H1 (cell line): ENCODE results near the gene ZDHHC11B. TPM values are rescaled to one million over a fixed set of nuclear protein-coding genes. Genes with fewer than 3 reads are reported as not detected.
"Not testable (repeated sequence)": the region's sequence is repeated elsewhere in the genome, so short reads cannot be mapped to it uniquely, and the experiment has no call there.

Experiments
- CTCF ChIA-PET: fragments of 300-600 bp; sonication (Branson Sonifier 250); formaldehyde crosslinking; loops from one replicate; lab custom pipeline; 2021; ENCODE audit not compliant: partially characterized antibody; lab: Charles Lee
- POLR2A ChIA-PET: fragments of 300-600 bp; sonication (Branson Sonifier 250); formaldehyde crosslinking; loops from one replicate; lab custom pipeline; 2021; ENCODE audit warnings: inconsistent platforms; ENCODE audit not compliant: partially characterized antibody; lab: Charles Lee
- DNase-seq, 2 experiments: peaks; one replicate each; pipeline versions ENCODE4 v3.0.0 to v3.0.0-alpha.2; 2010 to 2022; ENCODE audit warnings: low spot score in 2 of 2, low read depth in 1 of 2, mixed read lengths in 1 of 2
- FAIRE-seq: peaks from 2 replicates; lab custom pipeline; 2011; peaks lifted over from hg19 to GRCh38; lab: Jason Lieb, UNC
- H2AFZ ChIP-seq: 2 replicates; pipeline ENCODE4 v1.8.1; 2012; ENCODE audit warnings: low read length, inconsistent platforms
- H2AK5ac ChIP-seq: 2 replicates; pipeline ENCODE4 v1.6.1; 2013; ENCODE audit warnings: low read depth, low read length
- H2BK120ac ChIP-seq: replicated peaks from 2 replicates; pipeline ENCODE3; 2013; ENCODE audit warnings: low read depth, low read length, inconsistent platforms
- H2BK12ac ChIP-seq: 2 replicates; pipeline ENCODE4 v1.6.1; 2013; ENCODE audit warnings: low read depth, low read length
- H2BK15ac ChIP-seq: 2 replicates; pipeline ENCODE4 v1.6.1; 2013; ENCODE audit warnings: low read length
- H2BK20ac ChIP-seq: 2 replicates; pipeline ENCODE4 v1.6.1; 2013; ENCODE audit warnings: low read length
- H2BK5ac ChIP-seq: 2 replicates; pipeline ENCODE4 v1.6.1; 2013; ENCODE audit warnings: low read depth, low read length
- H3K14ac ChIP-seq: 2 replicates; pipeline ENCODE4 v1.6.1; 2013; ENCODE audit warnings: inconsistent platforms; ENCODE audit not compliant: insufficient read length
- H3K18ac ChIP-seq: 2 replicates; pipeline ENCODE4 v1.6.1; 2013; ENCODE audit warnings: low read length; ENCODE audit errors: extremely low read depth
- H3K23ac ChIP-seq: 2 replicates; pipeline ENCODE4 v1.6.1; 2013; ENCODE audit warnings: inconsistent platforms; ENCODE audit not compliant: insufficient read length
- H3K23me2 ChIP-seq: 2 replicates; pipeline ENCODE4 v1.6.1; 2013; ENCODE audit warnings: low read depth, low read length
- H3K27ac ChIP-seq: 2 replicates; pipeline ENCODE4 v1.6.1; 2011; ENCODE audit warnings: low read depth, low read length, inconsistent platforms
- H3K27me3 ChIP-seq, 4 experiments: replicated peaks in 1 of 4; 1 replicate in 1 of 4; 2 replicates in 3 of 4; pipeline versions ENCODE4 v1.6.1 to v1.8.1; 2011 to 2013; ENCODE audit warnings: low read length in 3 of 4, mild to moderate bottlenecking in 3 of 4, inconsistent platforms in 2 of 4, mixed read lengths in 2 of 4, moderate library complexity in 1 of 4; ENCODE audit not compliant: control insufficient read depth in 3 of 4, insufficient read depth in 3 of 4; ENCODE audit errors: extremely low read depth in 1 of 4
- H3K36me3 ChIP-seq, 4 experiments: 2 replicates each; pipeline versions ENCODE4 v1.6.1 to v1.8.1; 2011 to 2013; ENCODE audit warnings: mild to moderate bottlenecking in 4 of 4, low read length in 3 of 4, moderate library complexity in 2 of 4, control low read depth in 1 of 4, inconsistent platforms in 1 of 4; ENCODE audit not compliant: insufficient read depth in 4 of 4, control insufficient read depth in 2 of 4
- H3K4ac ChIP-seq: replicated peaks from 2 replicates; pipeline ENCODE3; 2013; ENCODE audit warnings: low read length, low read depth, mixed read lengths, inconsistent platforms; ENCODE audit not compliant: insufficient read length
- H3K4me1 ChIP-seq, 4 experiments: replicated peaks in 1 of 4; 1 replicate in 1 of 4; 2 replicates in 3 of 4; pipeline versions ENCODE4 v1.6.1 to v1.8.1; 2011 to 2013; ENCODE audit warnings: low read length in 3 of 4, inconsistent platforms in 2 of 4, mixed read lengths in 1 of 4; ENCODE audit not compliant: insufficient read depth in 4 of 4, control insufficient read depth in 3 of 4
- H3K4me2 ChIP-seq, 2 experiments: 2 replicates each; pipeline versions ENCODE4 v1.6.1 to v1.8.1; 2011 to 2013; ENCODE audit warnings: low read depth in 2 of 2, low read length in 2 of 2, control low read depth in 1 of 2, inconsistent platforms in 1 of 2, mild to moderate bottlenecking in 1 of 2; ENCODE audit not compliant: insufficient read depth in 1 of 2
- H3K4me3 ChIP-seq, 4 experiments: fragments of 200-600, 300-600 bp in 1 of 4; sonication (generic), shearing (Covaris generic), sonication (Bioruptor Twin) in 1 of 4; 2 replicates each; pipeline versions ENCODE4 v1.5.1 to v1.8.1; 2011 to 2016; ENCODE audit warnings: low read length in 4 of 4, low read depth in 3 of 4, control low read depth in 2 of 4, inconsistent platforms in 2 of 4, mild to moderate bottlenecking in 2 of 4, mixed read lengths in 1 of 4, moderate library complexity in 1 of 4; ENCODE audit not compliant: insufficient read depth in 2 of 4; ENCODE audit errors: extremely low read depth in 1 of 4
- H3K56ac ChIP-seq: replicated peaks from 2 replicates; pipeline ENCODE3; 2013; ENCODE audit warnings: low read depth, mild to moderate bottlenecking, mixed read lengths, low read length, inconsistent platforms; ENCODE audit not compliant: insufficient read length
- H3K79me1 ChIP-seq: 2 replicates; pipeline ENCODE4 v1.6.1; 2013; ENCODE audit warnings: low read depth, low read length, control low read depth
- H3K79me2 ChIP-seq, 2 experiments: 2 replicates each; pipeline versions ENCODE4 v1.6.1 to v1.8.1; 2012 to 2013; ENCODE audit warnings: low read length in 2 of 2, mild to moderate bottlenecking in 2 of 2, inconsistent platforms in 1 of 2; ENCODE audit not compliant: insufficient read depth in 2 of 2, control insufficient read depth in 1 of 2
- H3K9ac ChIP-seq, 4 experiments: replicated peaks in 1 of 4; 1 replicate in 1 of 4; 2 replicates in 3 of 4; pipeline versions ENCODE4 v1.6.1 to v1.8.1; 2011 to 2013; ENCODE audit warnings: low read depth in 3 of 4, low read length in 3 of 4, control low read depth in 2 of 4, mild to moderate bottlenecking in 2 of 4, moderate library complexity in 2 of 4, inconsistent platforms in 1 of 4; ENCODE audit errors: extremely low read depth in 1 of 4
- H3K9me3 ChIP-seq, 2 experiments: 2 replicates each; pipeline versions ENCODE4 v1.6.1 to v1.8.1; 2012 to 2013; ENCODE audit warnings: mild to moderate bottlenecking in 2 of 2, moderate library complexity in 2 of 2, control low read depth in 1 of 2, inconsistent platforms in 1 of 2, low read depth in 1 of 2, low read length in 1 of 2, mixed read lengths in 1 of 2; ENCODE audit not compliant: insufficient read depth in 2 of 2
- H4K20me1 ChIP-seq, 2 experiments: replicated peaks in 1 of 2; 2 replicates each; pipeline versions ENCODE3 to v1.8.1; 2011 to 2013; ENCODE audit warnings: inconsistent platforms in 2 of 2, low read length in 2 of 2, mild to moderate bottlenecking in 1 of 2; ENCODE audit not compliant: insufficient read depth in 2 of 2, control insufficient read depth in 1 of 2
- H4K5ac ChIP-seq: 2 replicates; pipeline ENCODE4 v1.6.1; 2013; ENCODE audit warnings: low read length, low read depth, mixed read lengths, inconsistent platforms; ENCODE audit not compliant: insufficient read length
- H4K8ac ChIP-seq: 2 replicates; pipeline ENCODE4 v1.8.0; 2013; ENCODE audit warnings: mild to moderate bottlenecking, moderate library complexity, low read length, inconsistent platforms; ENCODE audit not compliant: insufficient read depth; ENCODE audit errors: extremely low read depth
- H4K91ac ChIP-seq: replicated peaks from 2 replicates; pipeline ENCODE3; 2013; ENCODE audit warnings: low read length, mixed read lengths, inconsistent platforms; ENCODE audit not compliant: insufficient read length
- WGBS, 2 experiments: shearing (Covaris generic) in 1 of 2; methylation state at CpG; one replicate each; pipeline versions ENCODE4 v1.1.6 to v1.1.7; 2013 to 2015; ENCODE audit warnings: low lambda C conversion rate in 2 of 2, mixed read lengths in 2 of 2, inconsistent platforms in 1 of 2, low coverage in 1 of 2, missing lambda C conversion rate in 1 of 2; ENCODE audit not compliant: insufficient replicate concordance in 2 of 2, insufficient coverage in 1 of 2, insufficient read length in 1 of 2; ENCODE audit errors: extremely low coverage in 1 of 2, missing lambda C conversion rate in 1 of 2; 5-methylcytosine and 5-hydroxymethylcytosine counted together
- polyA plus RNA-seq, 7 experiments: library from polyadenylated mRNA; depleted of rRNA in 3 of 7; stranded (reverse) in 5 of 7; unstranded in 2 of 7; fragments of >200 nt in 5 of 7; fragments of 200-250 nt in 2 of 7; gene quantifications; 1 replicate in 5 of 7; 2 replicates in 1 of 7; 4 replicates in 1 of 7; pipeline versions ENCODE4 v1.2.1 to v1.2.3, GENCODE V29; 2011 to 2013; ENCODE audit warnings: missing spikeins in 2 of 7, mixed read lengths in 2 of 7
- total RNA-seq: library from RNA; stranded (reverse); fragmentation: NEBNext Ultra II Directional; extraction: Animal tissue kit (Norgen Biotek cat#: 25700); gene quantifications from 2 replicates; pipeline ENCODE4 v1.2.1, GENCODE V29; 2021

Gene ZDHHC11B
- total and polyA plus RNA-seq, 2 of the 8 experiments (the other 6 are each of a cell fraction or from before 2014, with no cell fraction given) = 0.29 to 2.5 TPM

DNA sequence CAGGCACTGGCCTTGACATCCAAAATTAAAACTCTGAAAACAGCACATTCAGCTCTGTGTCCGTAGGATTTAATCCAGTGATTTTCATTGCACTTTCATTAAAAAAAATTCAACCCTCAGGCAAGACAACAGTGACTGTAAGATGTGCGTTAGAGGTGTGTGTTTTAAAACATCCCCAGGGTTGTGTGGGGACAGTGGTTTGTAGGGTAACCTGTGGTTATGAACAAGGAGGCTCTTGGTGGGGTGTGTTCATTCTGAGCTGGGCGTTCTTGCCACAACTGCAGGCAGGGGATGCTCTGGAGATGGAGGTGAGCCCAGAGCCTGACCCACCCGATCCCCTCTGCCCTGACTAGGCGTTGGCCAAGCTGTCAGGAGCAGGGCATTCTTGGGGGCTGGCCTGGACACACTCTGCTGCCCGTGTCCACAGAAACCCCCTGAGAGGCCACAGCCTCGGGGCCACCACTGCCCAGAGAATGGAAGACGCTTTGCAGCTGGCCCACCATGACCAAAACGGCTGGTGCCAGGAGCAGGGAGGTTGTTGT is 37.2 kb downstream of the ZDHHC11B start:
- H3K18ac ChIP-seq, H3K27me3 ChIP-seq, H3K79me1 ChIP-seq, H3K4ac ChIP-seq, H2BK15ac ChIP-seq, H4K5ac ChIP-seq, H2BK20ac ChIP-seq, H3K23me2 ChIP-seq, POLR2A ChIA-PET, H4K91ac ChIP-seq, H3K56ac ChIP-seq, CTCF ChIA-PET, H3K79me2 ChIP-seq, H3K4me1 ChIP-seq, H2AFZ ChIP-seq, H2AK5ac ChIP-seq, DNase-seq, H3K4me3 ChIP-seq, H2BK120ac ChIP-seq, H3K36me3 ChIP-seq, H3K4me2 ChIP-seq, FAIRE-seq, H2BK5ac ChIP-seq, H3K9me3 ChIP-seq, H3K9ac ChIP-seq, H3K23ac ChIP-seq, H3K27ac ChIP-seq, H3K14ac ChIP-seq, H4K20me1 ChIP-seq, H2BK12ac ChIP-seq, H4K8ac ChIP-seq: not testable (repeated sequence)
- 87% methylated on average over 5 of the region's 9 CpGs; no CpG with 5 or more reads in 1 of the 2 experiments for WGBS, 2 experiments
